GM19395 (cell line): ENCODE data around the gene UBALD2.
A peak's percentile ranks its signal among the peaks of the same experiment; 100 is the strongest.
"Not testable (repeated sequence)": the region's sequence is repeated elsewhere in the genome, so short reads cannot be mapped to it uniquely, and the experiment has no call there.

Experiments used
- ATAC-seq: cut with Tn5 transposase; IDR thresholded peaks from one replicate; pipeline ENCODE4 v1.9.1; 2021; ENCODE audit warnings: mild to moderate bottlenecking, moderate library complexity; ENCODE audit not compliant: unreplicated experiment

Gene UBALD2

GRCh38 chr17:76264755-76265623 is at the start of gene UBALD2:
Gene UBALD2, plus strand, starts transcription at chr17:76265348. Its CDS starts 158 bp downstream, at chr17:76265506.
- peak; percentile 71 for ATAC-seq

GRCh38 chr17:76217081-76217480 is 48.1 kb upstream of the UBALD2 start:
- no peak for ATAC-seq

GRCh38 chr17:76219670-76220383 is 45.3 kb upstream of the UBALD2 start:
- ATAC-seq = no peak

GRCh38 chr17:76223802-76224201 is 41.3 kb upstream of the UBALD2 start:
- ATAC-seq = no peak

- not testable (repeated sequence) for ATAC-seq
Observed at GRCh38 chr17:76225373-76226086, 39.6 kb upstream of the UBALD2 start.

GRCh38 chr17:76226749-76227148 is 38.4 kb upstream of the UBALD2 start:
- ATAC-seq = not testable (repeated sequence)

GRCh38 chr17:76232342-76232741 is 32.8 kb upstream of the UBALD2 start:
- no peak for ATAC-seq

- no peak for ATAC-seq
Observed at GRCh38 chr17:76233588-76234353, 31.4 kb upstream of the UBALD2 start.

- peak; percentile 67 for ATAC-seq
Observed at GRCh38 chr17:76234354-76234679, 30.8 kb upstream of the UBALD2 start.

- no peak for ATAC-seq
Observed at GRCh38 chr17:76235883-76236282, 29.3 kb upstream of the UBALD2 start.

- no peak for ATAC-seq
Observed at GRCh38 chr17:76236603-76237002, 28.5 kb upstream of the UBALD2 start.

GRCh38 chr17:76237859-76238313 is 27.3 kb upstream of the UBALD2 start:
- ATAC-seq = no peak

- no peak for ATAC-seq
Observed at GRCh38 chr17:76238847-76239537, 26.2 kb upstream of the UBALD2 start.

- ATAC-seq = no peak
Observed at GRCh38 chr17:76239538-76240274, 25.4 kb upstream of the UBALD2 start.

- no peak for ATAC-seq
Observed at GRCh38 chr17:76240461-76241203, 24.5 kb upstream of the UBALD2 start, which contains the start of gene RNF157. Gene RNF157, minus strand, starts transcription at chr17:76240493. Its CDS starts 253 bp downstream, at chr17:76240240.

- no peak for ATAC-seq
Observed at GRCh38 chr17:76241204-76241538, 24.0 kb upstream of the UBALD2 start.

- no peak for ATAC-seq
Observed at GRCh38 chr17:76241691-76242255, 23.4 kb upstream of the UBALD2 start.
